Left lung (tissue), 10 donors: ENCODE measurements around the gene PNMA8C. TPM values are rescaled to one million over a fixed set of nuclear protein-coding genes. Genes with fewer than 3 reads are reported as not detected.
A peak's percentile ranks its signal among the peaks of the same experiment; 100 is the strongest.
"Not testable (repeated sequence)": the region's sequence is repeated elsewhere in the genome, so short reads cannot be mapped to it uniquely, and the experiment has no call there.

Experiments
- ATAC-seq: fragments of 200-7000 bp; cut with Tn5 transposase; one replicate; pipeline ENCODE4 v1.9.1; 2020; ENCODE audit warnings: moderate library complexity
- DNase-seq, 4 donors: peaks; one replicate each; pipeline ENCODE4 v3.0.0-alpha.2; 2013 to 2020
- H3K27ac ChIP-seq, 2 donors: fragments of 200-600 bp; sonication (generic) in 1 of 2; one replicate each; pipeline versions ENCODE4 v1.5.0 to v1.8.0; 2020 to 2021
- H3K27me3 ChIP-seq, 2 donors: fragments of 200-600 bp; sonication (generic) in 1 of 2; one replicate each; pipeline versions ENCODE4 v1.5.0 to v1.8.0; 2020 to 2021
- H3K36me3 ChIP-seq, 2 donors: fragments of 200-600 bp; sonication (generic) in 1 of 2; one replicate each; pipeline versions ENCODE4 v1.5.0 to v1.8.0; 2020 to 2021
- H3K4me1 ChIP-seq, 2 donors: fragments of 200-600 bp; one replicate each; pipeline ENCODE4 v1.8.0; 2021
- H3K4me3 ChIP-seq, 2 donors: fragments of 200-600 bp; sonication (generic) in 1 of 2; one replicate each; pipeline versions ENCODE4 v1.5.0 to v1.8.0; 2020 to 2021; ENCODE audit warnings: mild to moderate bottlenecking in 1 of 2
- H3K9me3 ChIP-seq, 2 donors: fragments of 200-600 bp; sonication (generic) in 1 of 2; one replicate each; pipeline versions ENCODE4 v1.5.0 to v1.8.0; 2020 to 2021
- CTCF ChIP-seq, 2 donors: fragments of 200-600 bp; sonication (generic) in 1 of 2; IDR thresholded peaks; one replicate each; pipeline versions ENCODE4 v1.5.0 to v1.8.0; 2021; ENCODE audit warnings: antibody characterized with exemption in 2 of 2
- intact Hi-C, 2 donors: fragments of 100-400 bp; cut with DNase I; formaldehyde crosslinking; loops; one replicate each; pipeline versions ENCODE4 v1.11.2 to v1.14.2; 2022
- polyA plus RNA-seq, 6 donors: library from polyadenylated mRNA; unstranded; fragments of 120-200 nt; gene quantifications; one replicate each; pipeline ENCODE4 v1.2.1, GENCODE V29; 2013; ENCODE audit not compliant: insufficient read length in 6 of 6
- total RNA-seq, 2 donors: library from RNA; stranded (reverse); fragmentation: NEBNext Ultra II Directional; extraction: Animal tissue kit (Norgen Biotek cat#: 25700); gene quantifications; one replicate each; pipeline ENCODE4 v1.2.1, GENCODE V29; 2021
- donor health status: DM: no; HTN: yes; CAD: no.
- donor health status: DM: no; HTN: no; CAD: no.

The PNMA8C gene
- total and polyA plus RNA-seq, 8 donors, result 0.09 to 1.5 (median 0.38) TPM

- H3K27me3 ChIP-seq, result no peaks in the 10 kb centered on the region
- no peak for TF ChIP-seq CTCF (IDR thresholded peaks at IDR 0.05)
- no peak overlapping the region for H3K4me3 ChIP-seq
- DNase-seq, result peak in 1 of 4 donors; percentile 42
- ATAC-seq, result no peak
- no peak overlapping the region for H3K27ac ChIP-seq
- peaks cover 3 to 84% of the 10 kb centered on the region in 2 donors for H3K36me3 ChIP-seq
- H3K9me3 ChIP-seq, result no peaks in the 10 kb centered on the region
- peaks cover 0 to 3% of the 10 kb centered on the region in 2 donors for H3K4me1 ChIP-seq
- intact Hi-C loops, result no loop called here
Measured at GRCh38 chr19:46381756-46382345, 46.9 kb downstream of the PNMA8C start.

GRCh38 chr19:46381346-46381745 lies 47.4 kb downstream of the PNMA8C start:
- no peak for ATAC-seq
- H3K4me1 ChIP-seq, result peaks cover 0 to 3% of the 10 kb centered on the region in 2 donors
- no peak for TF ChIP-seq CTCF (IDR thresholded peaks at IDR 0.05)
- peaks cover 3 to 84% of the 10 kb centered on the region in 2 donors for H3K36me3 ChIP-seq
- intact Hi-C loops, result no loop called here
- no peak overlapping the region for H3K4me3 ChIP-seq
- H3K9me3 ChIP-seq, result no peaks in the 10 kb centered on the region
- DNase-seq, result no peak
- no peak overlapping the region for H3K27ac ChIP-seq
- H3K27me3 ChIP-seq, result no peaks in the 10 kb centered on the region

GRCh38 chr19:46380690-46381089 lies 48.0 kb downstream of the PNMA8C start:
- ATAC-seq, result no peak
- Histone ChIP-seq H3K9me3 (no peaks in the 10 kb centered on the region), H3K4me3 (no peak overlapping the region), H3K4me1 (peaks cover 0 to 3% of the 10 kb centered on the region in 2 donors), H3K27me3 (no peaks in the 10 kb centered on the region), H3K36me3 (peaks cover 3 to 86% of the 10 kb centered on the region in 2 donors), H3K27ac (no peak overlapping the region)
- DNase-seq, result no peak
- intact Hi-C loops, result no loop called here
- no peak for TF ChIP-seq CTCF (IDR thresholded peaks at IDR 0.05)

- DNase-seq (peak in 1 of 4 donors; percentile 61), ATAC-seq (no peak)
- Histone ChIP-seq H3K4me1 (peaks cover 6 to 12% of the 10 kb centered on the region in 2 donors), H3K27ac (peak overlapping the region in 1 of 2 donors; percentile 71), H3K27me3 (no peaks in the 10 kb centered on the region), H3K36me3 (peaks cover 3 to 68% of the 10 kb centered on the region in 2 donors), H3K9me3 (no peaks in the 10 kb centered on the region), H3K4me3 (no peak overlapping the region)
- intact Hi-C loops, result no loop called here
- no peak for TF ChIP-seq CTCF (IDR thresholded peaks at IDR 0.05)
Measured at GRCh38 chr19:46378268-46378667, 50.5 kb downstream of the PNMA8C start.

- Histone ChIP-seq H3K9me3 (no peaks in the 10 kb centered on the region), H3K4me1 (peaks cover 17 to 24% of the 10 kb centered on the region in 2 donors), H3K27me3 (no peaks in the 10 kb centered on the region), H3K27ac (peak overlapping the region in 1 of 2 donors; percentile 71), H3K36me3 (peaks cover 3 to 50% of the 10 kb centered on the region in 2 donors), H3K4me3 (no peak overlapping the region)
- intact Hi-C loops, result no loop called here
- ATAC-seq, result no peak
- peak in 2 of 4 donors; percentile 26 to 64 for DNase-seq
- no peak for TF ChIP-seq CTCF (IDR thresholded peaks at IDR 0.05)
Measured at GRCh38 chr19:46376241-46377153, 52.2 kb downstream of the PNMA8C start.

- ATAC-seq, H3K27me3 ChIP-seq, H3K27ac ChIP-seq, H3K4me3 ChIP-seq, intact Hi-C loops, H3K9me3 ChIP-seq: not testable (repeated sequence)
- peak in 2 of 4 donors; percentile 15 to 48 for DNase-seq
- Histone ChIP-seq H3K36me3 (peaks cover 3 to 47% of the 10 kb centered on the region in 2 donors), H3K4me1 (peaks cover 17 to 30% of the 10 kb centered on the region in 2 donors)
Measured at GRCh38 chr19:46375476-46376067, 53.2 kb downstream of the PNMA8C start.
